Activated CD4-positive, CD25-positive, alpha-beta regulatory T cell (primary cell): ENCODE measurements around the gene CD247.
A peak's percentile ranks its signal among the peaks of the same experiment; 100 is the strongest.
"Not testable (repeated sequence)": the region's sequence is repeated elsewhere in the genome, so short reads cannot be mapped to it uniquely, and the experiment has no call there.

Experiments used
- DNase-seq, 4 experiments: peaks; one replicate each; lab custom pipeline; 2025; lab: John Stamatoyannopoulos, UW

CD247 gene

DNA sequence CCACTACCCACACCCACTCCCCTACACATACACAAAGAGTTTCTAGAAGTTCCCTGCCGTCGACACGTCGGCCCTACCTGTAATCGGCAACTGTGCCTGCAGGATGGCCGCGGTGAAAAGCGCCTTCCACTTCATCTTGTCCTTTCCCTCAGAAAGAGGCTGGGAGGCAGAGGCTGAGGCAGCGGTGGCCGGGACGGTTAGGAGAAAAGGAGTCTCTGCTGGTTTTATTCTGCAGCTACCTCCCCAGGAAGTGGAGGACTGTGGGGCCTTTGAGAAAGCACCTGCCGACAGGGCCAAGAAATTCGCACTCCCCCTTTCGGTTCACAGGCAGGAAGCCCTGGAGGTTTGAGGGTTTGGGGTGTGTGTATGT is at the start of gene CD247:
Gene CD247, minus strand, starts transcription at position 199 of the 370 bp plus-strand sequence. Its CDS starts 64 bp downstream, at position 135.
- DNase-seq, result peak; percentile 33 to 64 (median 57)

DNA sequence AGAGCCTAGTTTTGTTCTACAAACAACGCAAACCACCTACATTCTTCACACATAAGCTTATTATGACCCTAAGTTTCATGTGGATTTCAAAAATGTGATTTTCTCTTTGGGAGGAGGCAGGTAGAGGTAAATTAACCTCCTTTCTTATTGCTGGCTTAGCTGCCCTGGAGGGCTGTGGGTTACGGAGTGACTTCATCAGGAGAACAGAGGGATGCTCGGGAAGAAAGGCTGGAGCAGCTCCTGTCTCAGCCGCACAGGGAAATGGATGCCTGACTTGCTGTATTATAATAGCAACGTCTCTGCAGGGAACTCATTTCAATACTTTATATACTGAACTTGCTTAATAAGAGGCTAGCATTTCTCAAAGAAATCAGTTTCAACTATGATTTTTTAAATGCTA is 49.3 kb upstream of the CD247 start:
- DNase-seq, result no peak

DNA sequence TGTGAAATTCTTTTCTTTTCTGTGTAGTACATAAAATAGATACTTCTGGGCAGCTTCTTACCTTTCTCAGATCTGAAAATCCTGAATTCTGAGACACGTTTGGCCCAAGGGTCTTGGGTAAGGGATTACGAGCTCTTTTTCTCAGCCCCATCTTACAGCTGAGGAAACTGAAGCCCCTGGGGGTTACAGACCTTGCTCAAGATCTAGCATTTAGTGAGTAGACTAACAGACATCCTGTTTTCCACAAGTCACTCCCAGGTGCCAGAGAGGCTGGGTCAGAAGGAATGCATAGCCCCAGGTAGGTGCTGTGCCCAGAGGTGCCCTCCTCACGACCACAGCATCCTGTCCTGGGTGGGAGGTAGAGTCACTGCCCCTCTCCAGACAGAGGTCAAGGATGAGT is 48.4 kb upstream of the CD247 start:
- no peak for DNase-seq

GRCh38 chr1:167565922-167566321 is 47.6 kb upstream of the CD247 start:
- no peak for DNase-seq

- no peak for DNase-seq
Measured at GRCh38 chr1:167564612-167565270, 46.4 kb upstream of the CD247 start.

DNA sequence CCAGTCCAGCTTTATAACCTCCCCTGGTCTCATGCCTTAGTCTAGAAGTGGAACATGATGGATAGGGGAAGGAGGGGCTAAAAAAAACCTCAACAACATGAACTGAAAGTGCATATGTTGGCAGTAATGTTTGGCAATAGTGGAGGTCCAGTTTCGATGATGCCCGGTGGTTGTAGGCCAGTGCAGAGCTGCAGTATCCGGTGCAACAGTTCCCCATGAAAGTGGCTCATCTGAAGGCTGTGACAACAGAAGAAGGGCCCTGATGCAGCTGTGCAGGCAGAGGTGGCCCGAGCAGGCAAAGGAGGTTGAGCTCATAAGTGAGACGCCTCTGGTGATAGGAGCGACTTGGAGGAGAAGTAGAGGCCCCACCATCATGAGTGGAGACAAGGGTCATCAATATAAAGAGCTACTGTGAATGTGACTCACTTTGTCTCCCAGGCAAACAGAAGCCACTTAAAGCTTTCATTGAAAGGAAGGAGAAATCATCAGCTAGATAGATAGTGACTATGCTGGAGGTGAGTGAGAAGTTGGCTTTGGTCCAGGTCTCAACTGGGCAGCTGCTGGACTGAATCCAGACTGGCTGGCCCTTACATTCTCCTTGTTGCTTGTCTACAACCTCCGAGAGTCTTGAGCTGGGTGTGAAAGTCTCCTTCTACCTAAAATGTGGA is 45.4 kb upstream of the CD247 start:
- no peak for DNase-seq

- DNase-seq, result no peak
Measured at GRCh38 chr1:167562702-167563101, 44.4 kb upstream of the CD247 start.

DNA sequence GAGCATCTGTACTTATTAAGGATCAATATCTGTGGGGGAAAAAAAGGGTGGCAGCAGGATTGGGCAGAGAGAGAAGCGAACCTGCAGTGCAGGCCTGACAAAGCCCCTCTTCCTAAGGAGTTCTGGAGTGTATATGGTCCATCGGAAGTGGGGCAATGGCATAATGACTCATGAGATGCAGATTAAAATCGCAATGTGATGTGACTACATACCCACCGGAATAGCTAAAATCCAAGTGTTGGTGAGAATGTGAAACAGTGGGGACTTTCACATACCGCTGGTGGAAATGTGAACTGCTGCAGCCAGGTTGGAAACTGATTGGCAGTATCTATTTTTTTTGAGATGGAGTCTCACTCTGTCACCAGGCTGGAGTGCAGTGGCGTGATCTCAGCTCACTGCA is 43.4 kb upstream of the CD247 start:
- DNase-seq, result no peak

DNA sequence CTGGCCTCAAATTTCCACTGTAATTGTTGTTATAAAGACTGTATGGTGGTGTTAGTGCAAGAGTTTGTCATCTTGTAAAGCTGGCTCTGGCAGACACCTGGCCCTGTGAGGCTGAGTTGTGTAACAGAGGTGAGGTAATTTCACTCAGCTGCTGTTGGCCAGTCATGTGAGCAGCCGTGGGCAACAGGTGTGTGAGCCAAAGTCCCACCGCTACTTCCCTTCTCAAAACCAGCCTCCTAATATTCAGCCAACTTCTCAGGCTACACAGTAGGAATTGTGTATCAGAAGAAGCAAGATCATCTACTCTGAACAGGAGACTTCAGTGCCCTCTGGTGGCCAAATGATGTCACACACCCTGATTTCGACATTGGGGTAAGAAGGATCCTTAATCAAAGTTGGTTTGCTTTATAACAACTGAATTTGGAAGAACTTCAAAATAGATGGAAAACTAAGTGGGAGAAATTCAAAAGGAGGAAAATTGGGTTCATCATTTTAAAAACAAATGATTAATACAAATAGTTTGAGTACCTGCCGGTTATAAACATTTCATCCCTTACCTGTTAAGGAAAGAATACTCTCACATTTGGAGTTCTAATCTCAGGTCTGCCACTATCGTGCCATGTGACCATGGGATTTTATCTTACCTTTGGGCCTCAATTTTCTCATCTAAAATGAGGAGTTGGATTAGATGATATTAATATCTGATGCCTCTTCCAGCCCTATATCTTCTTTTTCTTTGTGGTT is 37.8 kb upstream of the CD247 start:
- DNase-seq, result peak; percentile 27 to 51 (median 46)

DNA sequence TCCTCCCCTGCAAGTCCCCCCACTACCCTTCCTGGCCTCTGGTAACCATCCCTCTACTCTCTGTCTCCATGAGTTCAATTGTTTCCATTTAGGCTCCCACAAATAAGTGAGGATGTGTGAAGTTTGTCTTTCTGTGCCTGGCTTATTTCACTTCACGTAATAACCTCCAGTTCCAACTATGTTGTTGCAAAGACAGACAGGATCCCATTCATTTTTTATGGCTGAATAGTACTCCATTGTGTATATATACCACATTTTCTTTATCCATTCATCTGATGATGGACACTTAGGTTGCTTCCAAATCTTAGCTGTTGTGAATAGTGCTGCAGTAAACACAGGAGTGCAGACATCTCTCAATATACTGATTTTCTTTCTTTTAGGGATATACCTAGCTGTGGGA is 36.7 kb upstream of the CD247 start:
- DNase-seq, result not testable (repeated sequence)

GRCh38 chr1:167554028-167554779 is 35.9 kb upstream of the CD247 start:
- DNase-seq, result no peak

- peak; percentile 65 to 82 (median 78) for DNase-seq
Measured at GRCh38 chr1:167553136-167554027, 35.1 kb upstream of the CD247 start, which contains the start of gene CREG1. TSS of gene CREG1 (minus strand) at chr1:167553762.

DNA sequence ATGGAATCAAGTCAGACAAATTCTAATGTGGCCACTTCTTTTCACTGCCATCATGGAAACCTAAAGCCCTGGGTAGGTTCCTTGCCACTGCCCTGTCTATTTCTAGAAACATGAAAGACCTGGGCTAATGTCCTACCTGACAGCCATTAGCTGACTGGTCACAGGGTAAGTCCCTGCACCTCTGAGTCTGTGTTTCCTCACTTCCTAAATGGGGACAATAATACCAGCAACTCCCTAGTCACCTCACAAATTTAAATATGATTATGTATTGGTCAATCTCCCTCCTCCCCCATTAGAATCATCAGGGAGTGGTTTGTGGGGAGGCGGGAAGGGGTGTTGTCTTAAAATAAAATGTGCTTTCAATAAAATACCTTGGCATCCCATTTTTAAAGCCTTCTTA is 33.0 kb upstream of the CD247 start:
- DNase-seq, result no peak

- no peak for DNase-seq
Measured at GRCh38 chr1:167548059-167548932, 30.0 kb upstream of the CD247 start.

DNA sequence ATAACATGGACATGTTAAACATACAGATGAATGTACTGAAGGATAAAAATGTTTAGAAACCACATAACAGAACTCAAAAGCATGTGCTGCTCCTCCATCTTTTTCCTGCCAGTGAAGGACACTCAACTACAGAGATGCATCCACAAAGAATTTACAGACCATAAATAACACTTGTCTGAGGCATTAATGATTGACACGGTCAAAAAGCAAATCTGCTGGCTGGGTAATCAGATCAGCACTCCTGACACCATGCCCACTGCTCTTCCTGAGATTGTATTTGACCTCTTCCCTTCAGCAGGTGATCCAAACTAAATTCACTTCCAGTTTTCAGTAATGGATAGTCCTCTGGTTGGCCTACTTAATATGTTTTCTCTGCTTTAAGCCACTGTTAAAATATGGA is 28.6 kb upstream of the CD247 start:
- no peak for DNase-seq

DNA sequence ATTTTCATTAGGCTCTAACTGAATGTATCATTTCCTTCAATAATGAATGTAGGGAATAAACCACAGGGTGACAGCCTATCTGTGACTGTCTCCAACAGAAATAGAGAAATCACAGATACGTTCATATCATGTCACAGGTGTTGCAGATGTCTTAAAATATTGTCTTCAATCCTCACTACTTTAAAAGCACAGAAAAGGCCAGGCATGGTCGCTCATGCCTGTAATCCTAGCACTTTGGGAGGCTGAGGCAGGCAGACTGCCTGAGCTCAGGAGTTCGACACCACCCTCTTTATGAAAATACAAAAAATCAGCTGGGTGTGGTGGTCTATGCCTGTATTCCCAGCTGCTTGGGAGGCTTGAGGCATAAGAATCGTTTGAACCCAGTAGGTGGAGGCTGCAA is 27.0 kb upstream of the CD247 start:
- no peak for DNase-seq

- DNase-seq, result no peak
Measured at GRCh38 chr1:167544447-167545093, 26.2 kb upstream of the CD247 start.

GRCh38 chr1:167543199-167543990 is 25.1 kb upstream of the CD247 start:
- DNase-seq, result no peak
